CD4-positive, alpha-beta T cell treated with Interleukin-15 for 4 hours (primary cell): ENCODE results near the gene LTBP1.

Experiments used
- DNase-seq: peaks from one replicate; pipeline ENCODE4 v3.0.0-alpha.2; 2020; ENCODE audit warnings: low spot score

The LTBP1 gene

GRCh38 chr2:33116799-33117198, 170.0 kb downstream of the LTBP1 start:
- no peak for DNase-seq

- DNase-seq = no peak
Measured at GRCh38 chr2:33118651-33119050, 171.9 kb downstream of the LTBP1 start.

- no peak for DNase-seq
Measured at GRCh38 chr2:33121416-33121815, 174.7 kb downstream of the LTBP1 start.

- no peak for DNase-seq
Measured at GRCh38 chr2:33121925-33122324, 175.2 kb downstream of the LTBP1 start.

GRCh38 chr2:33122726-33123125, 176.0 kb downstream of the LTBP1 start:
- DNase-seq = no peak

- no peak for DNase-seq
Measured at GRCh38 chr2:33123216-33123615, 176.5 kb downstream of the LTBP1 start.

- no peak for DNase-seq
Measured at GRCh38 chr2:33126552-33126951, 179.8 kb downstream of the LTBP1 start.

- no peak for DNase-seq
Measured at GRCh38 chr2:33126958-33127357, 180.2 kb downstream of the LTBP1 start.

- no peak for DNase-seq
Measured at GRCh38 chr2:33129263-33130053, 182.7 kb downstream of the LTBP1 start.

- no peak for DNase-seq
Measured at GRCh38 chr2:33130054-33130447, 183.3 kb downstream of the LTBP1 start.

- no peak for DNase-seq
Measured at GRCh38 chr2:33130544-33130943, 183.8 kb downstream of the LTBP1 start.

GRCh38 chr2:33131111-33131510, 184.4 kb downstream of the LTBP1 start:
- no peak for DNase-seq

- no peak for DNase-seq
Measured at GRCh38 chr2:33131749-33132148, 185.0 kb downstream of the LTBP1 start.

GRCh38 chr2:33133454-33133952, 186.8 kb downstream of the LTBP1 start:
- DNase-seq = no peak

GRCh38 chr2:33134086-33134771, 187.5 kb downstream of the LTBP1 start:
- no peak for DNase-seq

- no peak for DNase-seq
Measured at GRCh38 chr2:33134791-33135560, 188.2 kb downstream of the LTBP1 start.

GRCh38 chr2:33135645-33136044, 188.9 kb downstream of the LTBP1 start:
- DNase-seq = no peak

- no peak for DNase-seq
Measured at GRCh38 chr2:33136056-33136455, 189.3 kb downstream of the LTBP1 start.

- no peak for DNase-seq
Measured at GRCh38 chr2:33136566-33136965, 189.8 kb downstream of the LTBP1 start.

GRCh38 chr2:33137331-33137730, 190.6 kb downstream of the LTBP1 start:
- DNase-seq = no peak

GRCh38 chr2:33139949-33140348, 193.2 kb downstream of the LTBP1 start:
- no peak for DNase-seq

- DNase-seq = no peak
Measured at GRCh38 chr2:33141476-33141875, 194.7 kb downstream of the LTBP1 start.

GRCh38 chr2:33142810-33143209, 196.1 kb downstream of the LTBP1 start:
- DNase-seq = no peak
